ENCODE results near the gene ZDHHC16.

DNA sequence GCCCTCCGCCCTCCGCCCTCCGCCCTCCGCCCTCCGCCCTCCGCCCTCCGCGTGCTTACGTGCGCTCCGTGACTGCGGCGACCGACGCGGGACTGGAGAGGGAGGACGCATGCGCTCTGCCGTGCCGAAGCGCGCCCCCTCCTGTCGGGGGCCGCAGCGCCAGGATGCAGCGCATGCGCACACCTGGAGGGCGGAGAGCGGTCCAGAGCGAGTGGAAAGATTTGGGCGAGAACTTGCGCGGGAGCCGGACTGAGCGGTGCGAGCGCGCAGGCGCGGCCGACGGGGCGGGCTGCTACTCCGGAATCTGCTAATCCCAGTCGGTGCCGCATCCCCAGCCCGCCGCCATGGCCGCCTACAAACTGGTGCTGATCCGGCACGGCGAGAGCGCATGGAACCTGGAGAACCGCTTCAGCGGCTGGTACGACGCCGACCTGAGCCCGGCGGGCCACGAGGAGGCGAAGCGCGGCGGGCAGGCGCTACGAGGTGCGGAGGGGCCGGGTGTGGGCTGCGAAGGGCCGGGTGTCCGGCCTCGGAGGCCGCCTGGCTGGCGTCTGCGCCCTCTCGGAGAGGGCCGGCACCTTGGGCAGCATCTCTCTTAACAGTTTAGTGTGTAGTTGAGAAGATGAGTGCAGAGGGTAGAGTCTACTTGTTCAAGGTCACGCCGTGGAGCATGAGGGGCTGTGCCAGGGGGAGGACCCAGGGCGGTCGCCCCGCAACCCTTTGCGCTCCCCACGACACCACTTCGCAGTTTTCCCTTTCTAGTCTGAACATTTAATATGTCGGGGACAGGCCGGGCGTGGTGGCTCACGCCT, 19.8 kb upstream of the ZDHHC16 start, which contains the start of gene PGAM1:
- TF ChIP-seq, protein P1, sequence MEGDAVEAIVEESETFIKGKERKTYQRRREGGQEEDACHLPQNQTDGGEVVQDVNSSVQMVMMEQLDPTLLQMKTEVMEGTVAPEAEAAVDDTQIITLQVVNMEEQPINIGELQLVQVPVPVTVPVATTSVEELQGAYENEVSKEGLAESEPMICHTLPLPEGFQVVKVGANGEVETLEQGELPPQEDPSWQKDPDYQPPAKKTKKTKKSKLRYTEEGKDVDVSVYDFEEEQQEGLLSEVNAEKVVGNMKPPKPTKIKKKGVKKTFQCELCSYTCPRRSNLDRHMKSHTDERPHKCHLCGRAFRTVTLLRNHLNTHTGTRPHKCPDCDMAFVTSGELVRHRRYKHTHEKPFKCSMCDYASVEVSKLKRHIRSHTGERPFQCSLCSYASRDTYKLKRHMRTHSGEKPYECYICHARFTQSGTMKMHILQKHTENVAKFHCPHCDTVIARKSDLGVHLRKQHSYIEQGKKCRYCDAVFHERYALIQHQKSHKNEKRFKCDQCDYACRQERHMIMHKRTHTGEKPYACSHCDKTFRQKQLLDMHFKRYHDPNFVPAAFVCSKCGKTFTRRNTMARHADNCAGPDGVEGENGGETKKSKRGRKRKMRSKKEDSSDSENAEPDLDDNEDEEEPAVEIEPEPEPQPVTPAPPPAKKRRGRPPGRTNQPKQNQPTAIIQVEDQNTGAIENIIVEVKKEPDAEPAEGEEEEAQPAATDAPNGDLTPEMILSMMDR (optimal IDR thresholded peaks at IDR 0.05 in 1 of 3, IDR thresholded peaks at IDR 0.05 in 1 of 3, conservative IDR thresholded peaks at IDR 0.05 in 1 of 3; ENCODE audit: extremely low read depth in 1 of 3, insufficient read depth in 2 of 3, low read length in 3 of 3) = peak; percentile 59 to 99 (median 85)
- no peak for TF ChIP-seq EZH2 (IDR thresholded peaks at IDR 0.05; ENCODE audit: low read length)
